Osteoblast (primary cell): ENCODE measurements around the gene GTF2A1. TPM values are rescaled to one million over a fixed set of nuclear protein-coding genes. Genes with fewer than 3 reads are reported as not detected.

Source experiments
- DNase-seq: peaks from one replicate; pipeline ENCODE4 v3.0.0; 2011; ENCODE audit warnings: low spot score, mixed read lengths; ENCODE audit not compliant: insufficient read length; ENCODE audit errors: missing footprints
- H2AFZ ChIP-seq: 2 replicates; pipeline ENCODE4 v1.6.0; 2011; ENCODE audit warnings: mild to moderate bottlenecking, low read length
- H3K27ac ChIP-seq: 2 replicates; pipeline ENCODE4 v1.5.1; 2011; ENCODE audit warnings: mild to moderate bottlenecking, low read depth, low read length, moderate library complexity
- H3K27me3 ChIP-seq: 2 replicates; pipeline ENCODE4 v1.6.0; 2012; ENCODE audit warnings: mild to moderate bottlenecking, control low read depth, inconsistent platforms, low read length, moderate library complexity; ENCODE audit not compliant: insufficient read depth
- H3K36me3 ChIP-seq: 2 replicates; pipeline ENCODE4 v1.5.1; 2011; ENCODE audit warnings: mild to moderate bottlenecking, low read length, control low read depth, moderate library complexity; ENCODE audit not compliant: insufficient read depth
- H3K4me1 ChIP-seq: 2 replicates; pipeline ENCODE4 v1.5.1; 2011; ENCODE audit warnings: mild to moderate bottlenecking, low read length, control low read depth, moderate library complexity; ENCODE audit not compliant: insufficient read depth
- H3K4me2 ChIP-seq: 2 replicates; pipeline ENCODE4 v1.6.0; 2011; ENCODE audit warnings: mild to moderate bottlenecking, low read length; ENCODE audit not compliant: insufficient read depth
- H3K4me3 ChIP-seq: fragments of 200-600 bp; sonication (generic); 3 replicates; pipeline ENCODE4 v1.5.1; 2012; ENCODE audit warnings: mild to moderate bottlenecking, low read length, inconsistent platforms; ENCODE audit not compliant: insufficient read depth
- H3K79me2 ChIP-seq: 2 replicates; pipeline ENCODE4 v1.6.0; 2012; ENCODE audit warnings: mild to moderate bottlenecking, low read length, control low read depth, inconsistent platforms; ENCODE audit not compliant: insufficient read depth
- H3K9me3 ChIP-seq: 2 replicates; pipeline ENCODE4 v1.5.1; 2011; ENCODE audit warnings: low read depth, low read length, control low read depth
- H4K20me1 ChIP-seq: 2 replicates; pipeline ENCODE4 v1.6.0; 2012; ENCODE audit warnings: mild to moderate bottlenecking, low read length, control low read depth; ENCODE audit not compliant: insufficient read depth
- CTCF ChIP-seq: IDR thresholded peaks from 2 replicates; pipeline ENCODE4 v1.5.1; 2011; ENCODE audit warnings: mild to moderate bottlenecking, low read depth, low read length, moderate library complexity; ENCODE audit errors: extremely low read depth
- total RNA-seq: library from RNA; depleted of rRNA; stranded (reverse); fragments of >200 nt; gene quantifications from 2 replicates; pipeline ENCODE4 v1.2.3, GENCODE V29; 2012

Gene GTF2A1
- total RNA-seq, 1 donor: 35.8 TPM

DNA sequence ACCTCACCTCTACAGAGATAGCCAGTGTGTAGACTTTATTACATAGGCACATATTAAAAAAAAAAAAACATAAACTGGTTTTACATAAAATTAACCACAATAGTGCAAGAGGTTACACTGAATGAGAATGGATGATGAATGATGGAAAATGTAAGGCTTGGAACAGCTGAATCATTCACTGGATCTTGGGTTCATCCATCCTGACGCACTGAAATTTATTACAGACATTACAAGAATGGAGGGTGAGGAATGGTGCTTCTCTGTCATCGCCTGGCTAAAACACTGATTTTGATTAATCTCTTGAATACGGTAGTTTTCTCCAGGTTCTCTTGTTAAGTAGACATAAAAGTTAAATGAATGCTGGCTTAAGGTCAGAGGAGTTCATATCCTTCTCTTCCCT lies 40.0 kb upstream of the GTF2A1 start:
- DNase-seq: no peak
- H3K4me2 ChIP-seq: no peak overlapping the region

GRCh38 chr14:81256289-81256960 lies 35.7 kb upstream of the GTF2A1 start:
- no peak overlapping the region for H3K4me3 ChIP-seq
- no peak overlapping the region for H2AFZ ChIP-seq
- H3K79me2 ChIP-seq: no peaks in the 10 kb centered on the region
- H3K27me3 ChIP-seq: no peaks in the 10 kb centered on the region
- H4K20me1 ChIP-seq: no peaks in the 10 kb centered on the region
- H3K9me3 ChIP-seq: no peaks in the 10 kb centered on the region
- H3K4me2 ChIP-seq: no peak overlapping the region
- H3K4me1 ChIP-seq: no peaks in the 10 kb centered on the region
- no peak overlapping the region for H3K27ac ChIP-seq
- DNase-seq: no peak
- H3K36me3 ChIP-seq: no peaks in the 10 kb centered on the region
- no peak for TF ChIP-seq CTCF

More for the DNA sequence above, 40.0 kb upstream of the GTF2A1 start:
- Histone ChIP-seq H3K4me3 (no peak overlapping the region), H3K36me3 (no peaks in the 10 kb centered on the region), H3K79me2 (no peaks in the 10 kb centered on the region), H3K4me1 (no peaks in the 10 kb centered on the region), H3K27me3 (no peaks in the 10 kb centered on the region), H2AFZ (no peak overlapping the region), H4K20me1 (no peaks in the 10 kb centered on the region), H3K27ac (no peak overlapping the region), H3K9me3 (no peaks in the 10 kb centered on the region)
- TF ChIP-seq CTCF: no peak

DNA sequence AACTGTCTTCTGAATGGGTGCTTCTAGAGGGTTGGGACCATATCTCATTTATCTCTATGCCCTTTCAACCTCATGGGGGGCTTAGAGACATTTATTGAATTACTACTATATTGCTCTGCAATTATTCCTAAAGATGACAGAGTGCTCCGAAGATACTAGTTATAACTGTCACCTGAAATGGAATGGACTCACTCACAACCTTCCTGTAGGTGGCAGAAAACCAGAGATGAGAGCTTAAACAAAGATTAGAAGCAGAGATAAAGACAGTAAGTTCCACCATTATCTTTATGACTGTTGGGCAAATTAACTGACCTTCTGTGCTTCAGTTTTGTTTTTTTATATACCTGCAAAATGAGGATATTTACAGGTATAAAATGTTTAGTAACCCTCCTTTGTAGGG lies 31.5 kb upstream of the GTF2A1 start:
- no peak for DNase-seq
- H3K9me3 ChIP-seq: no peaks in the 10 kb centered on the region
- H3K4me2 ChIP-seq: no peak overlapping the region
- no peaks in the 10 kb centered on the region for H3K27me3 ChIP-seq
- TF ChIP-seq CTCF: no peak
- no peaks in the 10 kb centered on the region for H3K79me2 ChIP-seq
- H4K20me1 ChIP-seq: no peaks in the 10 kb centered on the region
- H3K27ac ChIP-seq: no peak overlapping the region
- no peak overlapping the region for H2AFZ ChIP-seq
- no peak overlapping the region for H3K4me3 ChIP-seq
- no peaks in the 10 kb centered on the region for H3K36me3 ChIP-seq
- no peaks in the 10 kb centered on the region for H3K4me1 ChIP-seq

- Histone ChIP-seq H3K4me1 (no peaks in the 10 kb centered on the region), H3K4me3 (no peak overlapping the region), H3K4me2 (no peak overlapping the region), H3K36me3 (no peaks in the 10 kb centered on the region), H3K79me2 (no peaks in the 10 kb centered on the region), H3K27ac (no peak overlapping the region), H3K9me3 (no peaks in the 10 kb centered on the region), H3K27me3 (no peaks in the 10 kb centered on the region), H4K20me1 (no peaks in the 10 kb centered on the region), H2AFZ (no peak overlapping the region)
- no peak for TF ChIP-seq CTCF
- DNase-seq: no peak
These were observed 26.6 kb upstream of the GTF2A1 start for GRCh38 chr14:81247271-81247766.
